HT1080 (cell line): Measurements from ENCODE around the gene LYPD6B. TPM values are rescaled to one million over a fixed set of nuclear protein-coding genes. Genes with fewer than 3 reads are reported as not detected.
A peak's percentile ranks its signal among the peaks of the same experiment; 100 is the strongest.

Experiments used
- DNase-seq: peaks from one replicate; pipeline ENCODE4 v3.0.0-alpha.2; 2015; ENCODE audit warnings: low read depth
- total RNA-seq: library from RNA; depleted of rRNA; stranded (reverse); fragments of >200 nt; shearing (Covaris generic); gene quantifications from 2 replicates; pipeline ENCODE4 v1.2.3, GENCODE V29; 2014

LYPD6B gene
- total RNA-seq, 1 experiment from 2014 or later = 5.4 TPM

- DNase-seq = no peak
Observed at GRCh38 chr2:149156971-149157740, 118.7 kb downstream of the LYPD6B start.

- no peak for DNase-seq
Observed at GRCh38 chr2:149158957-149159356, 120.5 kb downstream of the LYPD6B start.

GRCh38 chr2:149160195-149160594, 121.7 kb downstream of the LYPD6B start:
- DNase-seq = no peak

- DNase-seq = no peak
Observed at GRCh38 chr2:149160701-149161217, 122.3 kb downstream of the LYPD6B start.

GRCh38 chr2:149161481-149162225, 123.2 kb downstream of the LYPD6B start:
- no peak for DNase-seq

GRCh38 chr2:149164296-149164695, 125.8 kb downstream of the LYPD6B start:
- DNase-seq = peak; percentile 60

GRCh38 chr2:149164827-149165226, 126.3 kb downstream of the LYPD6B start:
- DNase-seq = no peak

- peak; percentile 96 for DNase-seq
Observed at GRCh38 chr2:149167001-149167780, 128.7 kb downstream of the LYPD6B start.

GRCh38 chr2:149167941-149168340, 129.4 kb downstream of the LYPD6B start:
- DNase-seq = peak; percentile 62

GRCh38 chr2:149169656-149170055, 131.2 kb downstream of the LYPD6B start:
- peak; percentile 81 for DNase-seq

- no peak for DNase-seq
Observed at GRCh38 chr2:149170156-149170555, 131.7 kb downstream of the LYPD6B start.

- no peak for DNase-seq
Observed at GRCh38 chr2:149170911-149171310, 132.4 kb downstream of the LYPD6B start.

- no peak for DNase-seq
Observed at GRCh38 chr2:149173220-149173619, 134.7 kb downstream of the LYPD6B start.

GRCh38 chr2:149175956-149176355, 137.5 kb downstream of the LYPD6B start:
- no peak for DNase-seq

GRCh38 chr2:149178612-149179011, 140.1 kb downstream of the LYPD6B start:
- no peak for DNase-seq

- peak; percentile 35 for DNase-seq
Observed at GRCh38 chr2:149180226-149180875, 141.9 kb downstream of the LYPD6B start.

GRCh38 chr2:149183187-149183586, 144.7 kb downstream of the LYPD6B start:
- DNase-seq = no peak

GRCh38 chr2:149184991-149185390, 146.5 kb downstream of the LYPD6B start:
- DNase-seq = no peak

- no peak for DNase-seq
Observed at GRCh38 chr2:149185942-149186490, 147.5 kb downstream of the LYPD6B start.

GRCh38 chr2:149187057-149187456, 148.6 kb downstream of the LYPD6B start:
- DNase-seq = no peak

GRCh38 chr2:149188291-149188690, 149.8 kb downstream of the LYPD6B start:
- DNase-seq = no peak
